H1 (cell line): ENCODE results near the gene YIPF5. TPM values are rescaled to one million over a fixed set of nuclear protein-coding genes. Genes with fewer than 3 reads are reported as not detected.

ENCODE experiments used
- EP300 ChIP-seq, 2 experiments: IDR thresholded peaks; 1 replicate in 1 of 2; 2 replicates in 1 of 2; pipeline ENCODE4 v1.6.1; 2011 to 2012; ENCODE audit warnings: low read depth in 2 of 2, low read length in 2 of 2, mild to moderate bottlenecking in 2 of 2, borderline replicate concordance in 1 of 2, inconsistent platforms in 1 of 2, moderate library complexity in 1 of 2
- FOSL1 ChIP-seq: IDR thresholded peaks from 2 replicates; pipeline ENCODE4 v1.6.1; 2011; ENCODE audit warnings: mild to moderate bottlenecking, low read depth, low read length, moderate library complexity; ENCODE audit not compliant: insufficient read depth
- polyA plus RNA-seq, 7 experiments: library from polyadenylated mRNA; depleted of rRNA in 3 of 7; stranded (reverse) in 5 of 7; unstranded in 2 of 7; fragments of >200 nt in 5 of 7; fragments of 200-250 nt in 2 of 7; gene quantifications; 1 replicate in 5 of 7; 2 replicates in 1 of 7; 4 replicates in 1 of 7; pipeline versions ENCODE4 v1.2.1 to v1.2.3, GENCODE V29; 2011 to 2013; ENCODE audit warnings: missing spikeins in 2 of 7, mixed read lengths in 2 of 7
- total RNA-seq: library from RNA; stranded (reverse); fragmentation: NEBNext Ultra II Directional; extraction: Animal tissue kit (Norgen Biotek cat#: 25700); gene quantifications from 2 replicates; pipeline ENCODE4 v1.2.1, GENCODE V29; 2021

YIPF5 gene
- total and polyA plus RNA-seq, 2 of the 8 experiments (the other 6 are each of a cell fraction or from before 2014, with no cell fraction given), result 27.6 to 33.6 TPM

DNA sequence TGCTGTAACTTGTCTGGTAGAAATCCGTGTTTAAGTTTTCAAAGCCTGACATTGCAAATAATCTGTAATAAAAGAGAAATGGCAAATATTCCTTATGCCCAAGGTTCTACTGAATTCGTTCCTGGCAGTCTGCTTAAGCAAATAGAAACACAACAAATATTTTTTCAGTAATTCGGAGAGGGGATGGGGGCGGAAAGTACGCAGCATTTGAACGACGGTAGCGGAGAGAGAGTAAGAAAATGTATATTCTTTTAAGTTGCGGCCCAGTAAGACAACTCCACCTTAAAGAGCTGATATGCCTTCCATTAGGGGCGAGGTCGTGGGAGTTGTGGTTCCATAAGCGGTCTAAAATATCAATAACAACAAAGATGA, 569 bp downstream of the YIPF5 start (continued):
- no peak for TF ChIP-seq FOSL1
- no peak for TF ChIP-seq EP300 (IDR thresholded peaks at IDR 0.05; ENCODE audit: borderline replicate concordance in 1 of 2, low read depth in 2 of 2, low read length in 2 of 2)
